Heart left ventricle (tissue), 16 donors: ENCODE data around the gene RABGGTA. TPM values are rescaled to one million over a fixed set of nuclear protein-coding genes. Genes with fewer than 3 reads are reported as not detected.

Experiments used
- ATAC-seq, 4 donors: fragments of 200-7000 bp; cut with Tn5 transposase; one replicate each; pipeline ENCODE4 v1.9.1; 2020 to 2022; ENCODE audit warnings: moderate library complexity in 4 of 4, mild to moderate bottlenecking in 3 of 4, moderate number of reproducible peaks in 1 of 4
- DNase-seq, 5 donors: peaks; one replicate each; pipeline ENCODE4 v3.0.0-alpha.2; 2020
- H3K27ac ChIP-seq, 12 donors: fragments of 200-600 bp; sonication (generic) in 4 of 12; one replicate each; pipeline versions ENCODE4 v1.5.0 to v1.8.0; 2016 to 2022; ENCODE audit warnings: mild to moderate bottlenecking in 2 of 12
- H3K27me3 ChIP-seq, 9 donors: fragments of 200-600 bp; sonication (generic) in 2 of 9; one replicate each; pipeline versions ENCODE4 v1.5.1 to v1.8.0; 2016 to 2022; ENCODE audit warnings: mild to moderate bottlenecking in 3 of 9
- H3K36me3 ChIP-seq, 9 donors: fragments of 200-600 bp; sonication (generic) in 2 of 9; one replicate each; pipeline versions ENCODE4 v1.5.0 to v1.8.0; 2018 to 2022; ENCODE audit warnings: mild to moderate bottlenecking in 2 of 9
- H3K4me1 ChIP-seq, 12 donors: fragments of 200-600 bp; sonication (generic) in 4 of 12; one replicate each; pipeline versions ENCODE4 v1.5.0 to v1.8.0; 2016 to 2022; ENCODE audit warnings: mild to moderate bottlenecking in 3 of 12
- H3K4me3 ChIP-seq, 12 donors: fragments of 200-600 bp; sonication (generic) in 4 of 12; one replicate each; pipeline versions ENCODE4 v1.5.0 to v1.8.0; 2017 to 2022; ENCODE audit warnings: mild to moderate bottlenecking in 9 of 12, moderate library complexity in 4 of 12
- H3K9me3 ChIP-seq, 12 donors: fragments of 200-600 bp; sonication (generic) in 4 of 12; one replicate each; pipeline versions ENCODE4 v1.5.0 to v1.8.0; 2016 to 2022; ENCODE audit warnings: mild to moderate bottlenecking in 1 of 12
- CTCF ChIP-seq, 12 donors: fragments of 200-600 bp; sonication (generic) in 4 of 12; IDR thresholded peaks; one replicate each; pipeline versions ENCODE4 v1.5.0 to v1.8.0; 2018 to 2022; ENCODE audit warnings: antibody characterized with exemption in 12 of 12, mild to moderate bottlenecking in 5 of 12
- POLR2A ChIP-seq, 2 donors: fragments of 450-650 bp; IDR thresholded peaks; one replicate each; pipeline ENCODE4 v1.6.1; 2017; ENCODE audit warnings: antibody characterized with exemption in 2 of 2, mild to moderate bottlenecking in 2 of 2, moderate library complexity in 2 of 2
- WGBS, 4 donors: extraction: QIAGEN DNeasy Blood & Tissue Kit in 2 of 4; methylation state at CpG; one replicate each; pipeline versions ENCODE4 v1.1.5 to v1.1.7; 2013 to 2018; 5-methylcytosine and 5-hydroxymethylcytosine counted together
- intact Hi-C, 10 donors: fragments of 100-400 bp; cut with DNase I; formaldehyde crosslinking; loops; one replicate each; pipeline versions ENCODE4 v1.11.1 to v1.14.2; 2022
- polyA plus RNA-seq, 2 donors: library from polyadenylated mRNA; stranded (reverse); fragments of 200-250 nt; gene quantifications; one replicate each; pipeline ENCODE4 v1.2.3, GENCODE V29; 2013
- total RNA-seq, 9 donors: library from RNA; depleted of rRNA in 2 of 9; stranded (reverse); fragments of >200 nt in 2 of 9; fragmentation: NEBNext Ultra II Directional in 3 of 9; extraction: Animal tissue kit (Norgen Biotek cat#: 25700) in 3 of 9; gene quantifications; one replicate each; pipeline versions ENCODE4 v1.1.0 to v1.2.4, GENCODE V29; 2016 to 2023
- donor health status: ischemic (EF 13 %, LVEDD 7.1; RV severe dilation, severe dysfunction).
- donor health status: healthy with polysubstance abuse.
- donor health status: DM: no; HTN: yes; CAD: no.
- donor health status: DM: no; HTN: no; CAD: no.
- donor health status: ischemic (EF 25% LVEDD 6.9; RV normal size, moderate dysfunction).
- donor health status: ischemic (EF 25% LVEDD 5.7; RV mildly dilated, moderate dysfunction).
- donor health status: healthy.
- donor health status: DM: yes; HTN: yes; CAD: no.
- donor health status: ischemic (EF 35%, LVEDD 5.7; RV mildly dilated, moderate dysfunction).
- donor health status: nonischemic (EF 11% LVEDD 7.7; RV severe dilation, severe dysfunction).
- donor health status: DM: yes; HTN: yes; CAD: no.
- donor health status: PGD.
- donor health status: ischemic (EF 29% LVEDD 5.4; RV normal size, mild dysfunction).
- donor health status: nonischemic (EF 23%, LVEDD 6.1; RV moderate dilation, normal function).

Gene RABGGTA
- total and polyA plus RNA-seq, 11 donors: 18.8 to 33.1 (median 26.7) TPM

GRCh38 chr14:24259282-24260025 is 11.9 kb downstream of the RABGGTA start:
- H3K9me3 ChIP-seq: no peaks in the 10 kb centered on the region
- intact Hi-C loops: no loop called here

GRCh38 chr14:24258548-24259265 is 12.7 kb downstream of the RABGGTA start:
- no peak for ATAC-seq
- no peak overlapping the region for H3K4me3 ChIP-seq
- no peak overlapping the region for H3K27ac ChIP-seq
- TF ChIP-seq POLR2A (IDR thresholded peaks at IDR 0.05): no peak
- no peak for TF ChIP-seq CTCF (IDR thresholded peaks at IDR 0.05)
- H3K4me1 ChIP-seq: no peaks in the 10 kb centered on the region
- peaks cover 0 to 1% (median 0%) of the 10 kb centered on the region in 9 donors for H3K36me3 ChIP-seq
- H3K9me3 ChIP-seq: no peaks in the 10 kb centered on the region
- no peak for DNase-seq
- WGBS, 4 donors: 90 to 93% (median 92%) methylated on average over 18 of the region's 18 CpGs
- H3K27me3 ChIP-seq: no peaks in the 10 kb centered on the region
- intact Hi-C loops: no loop called here

More at GRCh38 chr14:24259282-24260025, 11.9 kb downstream of the RABGGTA start:
- DNase-seq (peak in 1 of 5 donors; percentile 25), ATAC-seq (peak in 1 of 4 donors; percentile 11)
- H3K4me3 ChIP-seq: no peak overlapping the region
- TF ChIP-seq CTCF (IDR thresholded peaks at IDR 0.05): no peak
- no peak for TF ChIP-seq POLR2A (IDR thresholded peaks at IDR 0.05)
- H3K27me3 ChIP-seq: no peaks in the 10 kb centered on the region
- 74 to 81% (median 78%) methylated on average over 14 to 16 of the region's 16 CpGs for WGBS, 4 donors
- no peaks in the 10 kb centered on the region for H3K4me1 ChIP-seq
- H3K27ac ChIP-seq: no peak overlapping the region
- H3K36me3 ChIP-seq: no peaks in the 10 kb centered on the region

GRCh38 chr14:24258119-24258518 is 13.3 kb downstream of the RABGGTA start:
- ATAC-seq: no peak
- H3K27ac ChIP-seq: no peak overlapping the region
- peaks cover 0 to 4% (median 0%) of the 10 kb centered on the region in 9 donors for H3K36me3 ChIP-seq
- H3K4me1 ChIP-seq: no peaks in the 10 kb centered on the region
- 77 to 83% (median 79%) methylated on average over 9 of the region's 9 CpGs for WGBS, 4 donors
- H3K27me3 ChIP-seq: no peaks in the 10 kb centered on the region
- no peaks in the 10 kb centered on the region for H3K9me3 ChIP-seq
- intact Hi-C loops: no loop called here
- DNase-seq: no peak
- no peak overlapping the region for H3K4me3 ChIP-seq
- no peak for TF ChIP-seq CTCF (IDR thresholded peaks at IDR 0.05)
- no peak for TF ChIP-seq POLR2A (IDR thresholded peaks at IDR 0.05)

GRCh38 chr14:24256960-24257359 is 14.4 kb downstream of the RABGGTA start:
- no peak overlapping the region for H3K4me3 ChIP-seq
- DNase-seq (no peak), ATAC-seq (no peak)
- H3K4me1 ChIP-seq: peaks cover 0 to 4% (median 0%) of the 10 kb centered on the region in 12 donors
- TF ChIP-seq POLR2A (IDR thresholded peaks at IDR 0.05): no peak
- no peak for TF ChIP-seq CTCF (IDR thresholded peaks at IDR 0.05)
- peaks cover 0 to 9% (median 0%) of the 10 kb centered on the region in 9 donors for H3K36me3 ChIP-seq
- 73 to 78% (median 76%) methylated on average over 4 of the region's 4 CpGs for WGBS, 4 donors
- no peak overlapping the region for H3K27ac ChIP-seq
- H3K27me3 ChIP-seq: no peaks in the 10 kb centered on the region
- intact Hi-C loops: no loop called here
- H3K9me3 ChIP-seq: no peaks in the 10 kb centered on the region
